Stimulated activated CD8-positive, alpha-beta memory T cell treated with anti-CD3 and anti-CD28 coated beads, Interleukin-15, amount 100 ng/mL, for 4 hours (primary cell): ENCODE data around the gene IER5L.
"Not testable (repeated sequence)": the region's sequence is repeated elsewhere in the genome, so short reads cannot be mapped to it uniquely, and the experiment has no call there.

ENCODE experiments used
- DNase-seq, 2 donors: peaks; one replicate each; pipeline ENCODE4 v3.0.0-alpha.2; 2020; ENCODE audit warnings: low read depth in 2 of 2

The IER5L gene

DNA sequence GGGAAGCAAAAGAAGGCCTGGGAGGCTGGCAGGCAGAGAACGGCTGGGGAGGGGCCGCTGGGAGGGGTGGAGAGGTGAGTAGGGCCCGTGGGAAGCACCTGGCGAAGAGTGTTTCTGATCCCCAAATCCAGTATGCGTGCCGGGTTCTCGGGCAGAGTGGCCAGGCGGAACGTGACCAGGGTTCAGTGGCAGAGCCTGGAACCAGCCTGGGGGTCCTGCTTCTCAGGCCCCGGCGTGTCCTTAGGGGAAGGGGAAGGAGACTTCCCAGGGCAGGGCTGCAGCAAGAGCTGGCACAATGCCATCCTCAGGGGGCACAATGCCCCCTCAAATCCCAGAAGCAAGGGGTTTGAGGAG is 25.5 kb upstream of the IER5L start:
- no peak for DNase-seq

DNA sequence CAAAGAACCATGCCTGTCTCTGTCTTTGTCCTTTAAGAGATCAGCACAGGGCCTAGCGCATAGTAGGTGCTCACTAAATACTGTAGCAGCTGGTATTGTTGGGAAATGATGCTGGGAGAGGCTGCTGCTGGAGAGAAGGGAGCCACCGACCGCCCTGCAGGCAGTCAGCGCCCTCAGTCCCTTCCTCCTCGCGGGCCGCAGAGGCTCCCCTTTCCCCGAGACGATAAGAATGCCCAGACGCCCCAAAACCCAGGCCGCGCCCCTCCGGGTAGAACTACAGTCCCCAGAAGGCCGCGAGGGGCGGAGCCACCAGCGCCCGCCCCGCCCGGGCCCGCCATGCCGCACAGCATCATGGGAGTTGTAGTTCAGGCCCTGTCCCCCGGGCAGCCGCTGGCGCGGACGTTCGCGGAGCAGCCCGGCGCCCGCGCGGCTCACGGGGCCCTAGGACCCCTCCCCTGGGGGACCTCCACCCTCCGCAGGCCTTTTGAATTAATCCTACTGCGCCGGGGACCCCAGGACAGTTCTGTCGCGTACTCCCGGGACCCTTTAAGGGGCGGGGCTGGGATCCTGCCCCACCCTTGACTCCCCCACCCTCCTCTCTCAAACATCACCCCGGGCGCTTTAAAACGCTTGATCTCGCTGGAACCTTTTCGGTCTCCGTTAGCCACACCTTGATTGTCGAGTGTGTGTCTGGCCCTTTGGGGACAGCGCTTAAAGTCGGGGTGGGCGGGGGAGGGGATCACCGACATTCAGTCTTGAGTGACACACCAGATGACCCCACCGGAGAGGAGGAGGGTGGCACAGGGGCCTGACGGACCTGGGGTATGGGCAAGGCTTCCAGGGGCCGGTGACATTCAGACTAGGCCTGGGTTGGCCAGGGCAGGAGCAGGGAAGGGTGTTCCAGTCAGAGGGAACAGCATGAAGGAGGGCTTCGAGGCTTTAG is 24.8 kb upstream of the IER5L start:
- DNase-seq = peak; percentile 76 to 78

DNA sequence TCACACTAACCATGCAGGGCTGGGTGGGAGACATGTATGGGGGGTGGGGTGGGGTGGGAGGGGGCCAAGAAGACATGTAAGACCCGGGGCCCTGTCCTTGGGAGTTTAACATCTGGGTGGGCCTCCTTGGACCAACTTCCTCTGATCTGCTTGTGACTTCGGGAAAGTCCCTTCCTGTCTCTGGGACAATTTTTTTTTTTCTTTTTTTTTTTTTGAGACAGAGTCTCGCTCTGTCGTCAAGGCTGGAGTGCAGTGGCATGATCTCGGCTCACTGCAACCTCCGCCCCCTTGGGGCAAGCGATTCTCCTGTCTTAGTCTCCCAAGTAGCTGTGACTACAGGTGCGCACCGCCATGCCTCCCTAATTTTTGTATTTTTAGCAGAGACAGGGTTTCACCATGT is 23.8 kb upstream of the IER5L start:
- DNase-seq = no peak

DNA sequence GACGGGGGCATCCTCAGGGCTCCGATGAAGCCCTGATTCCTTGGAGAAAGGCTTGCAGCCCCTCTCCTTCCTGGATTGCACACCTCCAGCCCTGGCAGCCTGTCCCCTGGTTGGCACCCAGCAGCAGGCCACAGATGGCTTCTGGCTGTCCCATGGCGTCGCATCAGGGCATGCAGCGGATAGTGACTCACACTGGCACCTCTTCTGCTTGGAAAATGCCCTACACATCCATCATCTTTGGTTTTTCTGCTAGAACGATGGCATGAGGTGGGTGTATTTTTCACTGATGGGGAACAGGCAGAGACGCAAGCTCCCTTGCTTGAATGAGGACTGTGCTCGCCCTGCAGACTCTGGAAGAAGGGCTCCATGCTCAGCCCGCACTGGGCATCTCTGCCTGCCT is 23.2 kb upstream of the IER5L start:
- DNase-seq = no peak

GRCh38 chr9:129200255-129200654 is 22.2 kb upstream of the IER5L start:
- no peak for DNase-seq

GRCh38 chr9:129199044-129199435 is 21.0 kb upstream of the IER5L start:
- no peak for DNase-seq

DNA sequence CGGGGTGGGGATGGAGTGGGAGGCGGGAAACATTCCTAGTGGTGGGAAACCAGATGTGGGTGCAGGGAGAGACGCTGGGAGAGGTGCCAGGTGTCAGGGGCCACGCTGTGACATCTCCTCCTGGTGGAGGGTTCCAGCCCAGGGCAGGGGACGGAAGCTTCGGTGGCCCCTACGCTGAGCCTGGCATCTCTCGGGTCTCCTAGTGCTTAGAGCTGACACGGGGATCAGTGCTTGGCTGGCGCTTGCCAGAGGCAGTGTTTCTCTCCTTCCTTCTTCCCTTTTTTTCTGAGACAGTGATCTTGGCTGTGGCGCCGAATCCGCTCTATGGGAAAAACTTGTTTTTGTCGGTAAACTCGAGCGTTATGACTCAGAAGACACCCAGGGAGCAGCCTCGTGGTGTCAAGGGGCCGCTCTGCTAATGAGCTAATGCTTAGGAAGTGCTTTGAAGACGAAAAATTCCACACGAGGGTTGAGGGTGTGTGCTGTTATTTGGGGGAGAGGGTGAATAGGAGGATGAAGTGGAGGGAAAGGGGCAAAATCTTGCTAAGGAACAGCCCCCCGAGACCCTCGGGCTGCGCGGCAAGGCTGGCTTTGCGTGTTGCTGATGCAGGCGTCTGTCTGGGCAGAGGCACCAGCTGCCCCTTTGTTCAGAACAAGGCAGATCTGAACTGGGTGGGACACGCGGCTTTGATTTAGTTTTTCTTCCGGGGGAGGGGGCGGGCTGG is 20.4 kb upstream of the IER5L start:
- no peak for DNase-seq

GRCh38 chr9:129197978-129198318 is 19.9 kb upstream of the IER5L start:
- no peak for DNase-seq

DNA sequence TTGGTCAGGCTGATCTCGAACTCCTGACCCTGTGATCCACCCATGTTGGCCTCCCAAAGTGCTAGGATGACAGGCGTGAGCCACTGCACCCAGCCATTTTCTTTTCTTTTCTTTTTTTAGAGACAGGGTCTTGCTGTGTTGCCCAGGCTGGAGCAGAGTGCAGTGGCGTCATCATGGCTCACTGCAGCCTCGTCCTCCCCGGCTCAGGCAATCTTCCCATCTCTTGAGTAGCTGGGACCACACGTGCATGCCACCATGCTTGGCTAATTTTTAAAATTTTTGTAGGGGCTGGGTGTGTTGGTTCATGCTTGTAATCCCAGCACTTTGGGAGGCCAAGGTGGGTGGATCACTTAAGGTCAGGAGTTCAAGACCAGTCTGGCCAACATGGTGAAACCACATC is 19.0 kb upstream of the IER5L start:
- not testable (repeated sequence) for DNase-seq

DNA sequence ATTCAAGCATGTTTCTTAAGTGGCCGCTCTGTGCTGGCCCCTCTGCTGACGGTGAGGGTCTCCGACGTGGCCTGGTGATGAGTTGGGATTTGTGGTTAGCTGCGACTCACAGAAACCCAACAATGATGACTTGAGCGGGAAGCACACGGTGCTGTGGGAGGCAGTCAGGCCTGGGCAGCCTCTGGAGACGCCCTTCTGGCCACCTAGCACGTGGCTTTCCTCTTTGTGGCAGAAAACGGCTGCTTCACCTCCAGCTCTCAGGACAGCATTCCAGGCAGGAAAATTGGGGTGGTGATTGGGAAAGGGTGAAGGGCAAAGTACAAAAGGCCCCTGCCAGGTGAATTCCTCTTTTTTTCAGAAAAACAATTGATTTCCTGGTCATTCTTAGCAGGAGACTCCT is 17.5 kb upstream of the IER5L start:
- no peak for DNase-seq

DNA sequence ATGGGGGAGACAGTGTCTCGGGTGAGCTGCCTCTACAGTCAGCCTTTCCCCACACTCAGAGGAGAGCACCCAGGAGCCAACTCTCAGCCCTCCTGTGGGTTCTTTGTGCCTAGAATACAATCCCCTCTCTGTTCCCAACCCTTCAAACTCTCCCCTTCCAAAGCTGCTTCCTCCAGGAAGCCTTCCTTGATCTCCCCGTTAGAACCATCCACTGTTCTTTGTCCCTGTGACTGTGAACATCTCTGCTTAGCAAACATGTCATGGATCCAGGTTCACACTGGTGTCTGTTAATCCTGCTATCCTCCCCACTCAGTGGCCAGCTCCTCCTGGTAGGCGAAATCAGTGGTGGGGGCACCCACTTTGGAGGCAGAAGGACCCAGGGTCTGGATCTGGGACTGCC is 16.2 kb upstream of the IER5L start:
- no peak for DNase-seq

GRCh38 chr9:129193655-129194054 is 15.6 kb upstream of the IER5L start:
- no peak for DNase-seq

DNA sequence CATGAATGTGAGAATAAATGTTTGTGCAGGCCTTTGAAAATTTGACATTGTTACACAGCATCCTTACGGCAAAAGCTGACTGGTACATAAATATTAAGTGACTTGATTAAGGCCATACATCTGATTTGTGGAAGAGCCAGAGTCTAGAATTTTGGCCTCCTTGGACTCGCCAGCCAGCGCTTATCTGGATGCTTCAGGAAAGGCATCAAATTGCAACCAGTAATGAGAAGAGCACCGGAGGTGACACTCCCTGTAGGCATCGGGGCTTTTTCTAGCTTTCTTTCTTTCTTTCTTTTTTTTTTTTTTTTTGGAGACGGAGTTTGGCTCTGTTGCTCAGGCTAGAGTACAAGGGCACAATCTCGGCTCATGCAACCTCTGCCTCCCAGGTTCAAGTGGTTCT is 13.2 kb upstream of the IER5L start:
- no peak for DNase-seq

- DNase-seq = not testable (repeated sequence)
These were observed 11.9 kb upstream of the IER5L start for GRCh38 chr9:129189971-129190370.

GRCh38 chr9:129187042-129187441 is 9.0 kb upstream of the IER5L start:
- no peak for DNase-seq

- no peak for DNase-seq
These were observed 7.9 kb upstream of the IER5L start for GRCh38 chr9:129185991-129186390.

DNA sequence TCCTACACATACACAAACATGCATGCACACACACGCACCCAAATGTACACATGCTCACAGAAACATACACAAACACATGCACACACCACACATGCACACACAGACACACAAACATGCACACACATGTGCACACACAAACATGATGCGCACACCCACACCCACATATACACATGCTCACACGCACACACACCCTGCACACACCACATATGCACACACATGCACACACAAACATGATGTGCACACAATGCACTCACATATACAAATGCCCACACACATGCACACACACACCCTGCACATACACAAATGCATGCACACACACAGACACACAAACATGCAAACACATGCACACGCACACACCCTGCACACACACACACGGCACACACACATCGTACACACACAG is 7.3 kb upstream of the IER5L start:
- DNase-seq = no peak

- DNase-seq = no peak
These were observed 6.6 kb upstream of the IER5L start for GRCh38 chr9:129184596-129185122.

DNA sequence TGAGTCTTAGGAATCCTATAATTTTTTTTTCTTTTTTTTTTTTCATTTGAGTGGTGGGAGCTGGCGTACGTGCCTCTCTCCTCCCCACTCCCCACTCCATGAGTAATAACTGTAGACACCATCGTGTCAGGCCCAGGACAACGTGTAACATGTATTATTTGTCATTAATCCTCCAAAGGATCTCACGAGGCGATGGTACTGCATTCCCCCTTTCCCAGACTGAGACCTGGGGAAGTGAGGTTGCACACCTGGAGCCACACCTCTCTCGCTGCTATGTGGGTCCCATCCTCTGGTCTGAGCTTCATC is 6.1 kb upstream of the IER5L start:
- no peak for DNase-seq

- DNase-seq = no peak
These were observed 5.6 kb upstream of the IER5L start for GRCh38 chr9:129183495-129184218.

DNA sequence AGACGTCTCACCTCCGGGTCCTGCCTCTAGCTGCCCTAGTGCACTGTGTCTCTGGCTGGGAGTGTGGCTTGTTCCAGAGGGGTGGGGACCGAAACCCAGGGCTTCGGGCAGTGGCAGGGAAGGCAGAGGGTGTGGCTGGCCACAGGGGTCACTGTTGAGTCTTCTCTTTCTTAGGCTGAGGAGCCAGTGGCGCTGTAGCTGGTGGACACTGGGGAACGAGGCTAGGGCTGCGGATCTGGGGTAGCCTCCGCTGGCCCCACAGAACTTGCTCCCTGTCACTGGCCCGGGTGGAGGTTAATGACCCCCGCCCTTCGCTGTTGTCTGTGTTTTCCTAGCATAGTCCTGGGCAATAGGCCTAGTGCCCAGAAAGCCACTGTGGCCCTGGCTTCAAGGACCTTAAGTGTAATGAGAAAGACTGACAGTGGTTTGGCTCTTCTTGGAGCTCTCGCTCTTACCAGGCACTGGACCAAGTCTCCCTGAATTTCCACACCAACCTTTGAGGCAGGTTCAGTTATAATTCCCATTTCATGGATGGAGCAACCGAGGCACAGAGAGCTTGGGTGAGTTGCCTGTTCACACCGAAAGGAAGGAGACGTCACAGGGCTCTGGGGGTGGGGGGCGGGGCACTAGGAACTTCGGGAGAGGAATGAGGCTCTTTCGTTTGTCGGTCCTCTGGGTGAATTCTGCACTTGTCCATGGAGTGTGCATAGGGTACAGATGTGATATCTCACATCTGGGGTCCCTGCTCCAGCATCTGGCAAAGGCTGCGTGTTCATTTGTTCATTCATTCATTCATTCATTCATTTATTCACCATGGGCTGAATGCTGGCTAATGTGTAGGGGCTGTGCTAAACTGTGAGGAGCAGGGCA is 4.8 kb upstream of the IER5L start:
- no peak for DNase-seq

DNA sequence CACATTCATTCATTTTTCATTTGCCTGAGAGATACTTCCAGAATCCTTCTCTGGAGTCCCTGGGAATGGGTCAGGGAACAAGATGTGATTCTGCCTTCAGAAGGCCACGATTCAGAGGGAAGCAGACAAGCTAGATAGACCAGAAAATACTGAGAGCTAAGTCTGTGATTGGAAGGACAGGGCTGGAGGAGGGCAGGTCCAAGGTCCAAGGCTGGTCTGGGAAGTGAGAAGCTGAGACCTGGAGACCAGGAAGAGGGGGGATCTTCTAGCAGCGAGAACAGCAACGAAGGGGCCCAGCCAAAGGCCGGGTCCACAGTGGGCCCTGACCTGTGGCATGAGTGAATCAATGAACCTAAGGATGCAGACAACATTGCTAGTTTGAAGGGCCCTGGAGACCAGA is 4.1 kb upstream of the IER5L start:
- no peak for DNase-seq
